ENCODE measurements around the gene IER5L.
A peak's percentile ranks its signal among the peaks of the same experiment; 100 is the strongest.
"Not testable (repeated sequence)": the region's sequence is repeated elsewhere in the genome, so short reads cannot be mapped to it uniquely, and the experiment has no call there.

IER5L gene

DNA sequence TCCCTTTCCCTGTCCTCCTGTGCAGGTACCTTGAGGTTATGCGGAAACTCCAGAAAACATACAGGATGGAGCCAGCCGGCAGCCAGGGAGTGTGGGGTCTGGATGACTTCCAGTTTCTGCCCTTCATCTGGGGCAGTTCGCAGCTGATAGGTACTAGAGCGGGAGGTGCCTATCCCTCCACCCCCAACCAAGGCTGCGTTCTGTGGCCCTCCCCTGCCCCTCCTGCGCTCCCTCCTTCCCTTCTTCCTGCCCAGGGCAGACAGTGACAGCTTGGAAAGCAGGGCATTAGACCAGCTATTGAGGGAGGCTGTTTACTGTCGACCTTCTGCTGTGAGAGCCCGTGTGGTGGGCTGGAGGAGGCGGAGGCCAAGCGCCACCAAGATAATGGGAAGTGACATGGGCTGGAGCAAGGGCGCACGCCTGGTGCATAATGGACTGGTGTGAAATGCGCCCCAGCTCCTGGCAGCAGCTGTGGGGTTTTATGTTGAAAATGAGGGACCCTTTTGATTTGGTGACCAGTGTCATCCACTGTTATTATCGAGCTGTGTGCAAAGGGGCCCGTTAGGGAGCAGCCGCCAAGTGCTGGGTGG, 41.5 kb downstream of the IER5L start:
- in situ Hi-C loops (cut with HindIII; ENCODE audit: low pct_unique_long_range_greater_than_20kb, low sequenced_read_pairs), result no loop called here
- no peak for TF ChIP-seq JUND (IDR thresholded peaks at IDR 0.05; ENCODE audit: low read depth)
- DNase-seq (ENCODE audit: low read depth in 1 of 2, low spot score in 1 of 2), result no peak

- in situ Hi-C loops (cut with HindIII; ENCODE audit: low pct_unique_long_range_greater_than_20kb, low sequenced_read_pairs), result no loop called here
- DNase-seq (ENCODE audit: low read depth in 1 of 2, low spot score in 1 of 2), result no peak
- no peak for TF ChIP-seq JUND (IDR thresholded peaks at IDR 0.05; ENCODE audit: low read depth)
Measured at GRCh38 chr9:129135476-129135875, 42.6 kb downstream of the IER5L start.

DNA sequence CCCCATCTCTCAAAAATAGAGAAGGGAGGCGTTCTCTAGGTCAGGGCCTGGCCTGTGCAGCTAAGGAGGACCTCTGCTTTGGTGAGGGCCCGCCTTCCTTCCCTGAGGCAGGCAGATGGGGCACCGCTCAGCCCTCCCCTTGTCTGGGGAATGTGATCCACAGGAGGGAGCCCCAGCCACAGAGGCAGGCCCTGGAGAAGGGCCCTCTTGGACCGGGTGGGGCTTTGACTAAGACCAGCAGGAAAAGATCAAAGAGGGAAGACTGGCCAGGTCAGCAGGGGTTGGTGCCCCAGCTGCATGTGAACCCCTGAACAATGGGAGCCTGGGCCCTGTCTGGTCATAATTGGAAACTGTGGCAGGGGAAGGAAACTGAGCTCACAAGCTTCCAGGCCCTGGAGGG, 45.0 kb downstream of the IER5L start:
- TF ChIP-seq JUND (IDR thresholded peaks at IDR 0.05; ENCODE audit: low read depth), result no peak
- in situ Hi-C loops (cut with HindIII; ENCODE audit: low pct_unique_long_range_greater_than_20kb, low sequenced_read_pairs), result no loop called here
- DNase-seq (ENCODE audit: low read depth in 1 of 2, low spot score in 1 of 2), result no peak

- peak; percentile 80 to 87 for DNase-seq (ENCODE audit: low read depth in 1 of 2, low spot score in 1 of 2)
- TF ChIP-seq JUND (IDR thresholded peaks at IDR 0.05; ENCODE audit: low read depth), result no peak
- in situ Hi-C loops (cut with HindIII; ENCODE audit: low pct_unique_long_range_greater_than_20kb, low sequenced_read_pairs), result no loop called here
Measured at GRCh38 chr9:129131300-129132145, 46.5 kb downstream of the IER5L start.

DNA sequence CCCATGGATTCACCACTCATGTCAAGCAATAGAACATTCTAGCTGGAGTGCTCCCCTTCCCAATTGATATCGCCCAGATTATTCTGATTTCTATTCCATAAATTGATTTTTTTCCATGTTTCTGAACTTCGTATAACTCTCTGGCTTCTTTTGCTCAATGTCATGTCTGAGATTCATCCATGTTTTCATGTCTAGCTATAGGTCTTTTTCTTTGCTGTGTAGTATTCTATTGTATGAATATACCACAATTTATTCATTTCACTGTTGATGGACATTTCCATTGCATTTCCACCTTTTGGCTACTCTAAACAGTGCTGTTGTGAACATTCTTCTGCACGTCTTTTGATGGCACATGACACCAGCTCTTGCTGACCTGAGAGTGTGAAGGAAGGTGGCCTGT, 47.3 kb downstream of the IER5L start:
- no peak for DNase-seq (ENCODE audit: low read depth in 1 of 2, low spot score in 1 of 2)
- in situ Hi-C loops (cut with HindIII; ENCODE audit: low pct_unique_long_range_greater_than_20kb, low sequenced_read_pairs), result no loop called here
- no peak for TF ChIP-seq JUND (IDR thresholded peaks at IDR 0.05; ENCODE audit: low read depth)

DNA sequence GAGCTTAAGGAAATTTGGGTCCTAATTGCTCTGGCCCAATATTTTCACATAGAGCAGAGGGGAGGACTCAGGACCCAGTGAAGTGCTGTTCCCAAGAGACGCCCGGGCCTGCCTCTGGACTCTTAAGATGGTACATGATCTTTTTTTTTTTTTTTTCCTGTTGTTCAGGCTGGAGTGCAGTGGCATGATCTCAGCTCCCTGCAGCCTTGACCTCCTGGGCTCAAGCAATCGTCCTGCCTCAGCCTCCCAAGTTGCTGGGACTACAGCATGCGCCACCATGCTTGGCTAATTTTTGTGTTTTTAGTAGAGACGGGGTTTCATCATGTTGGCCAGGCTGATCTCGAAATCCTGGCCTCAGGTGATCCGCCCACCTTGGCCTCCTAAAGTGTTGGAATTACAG, 47.8 kb downstream of the IER5L start:
- DNase-seq (ENCODE audit: low read depth in 1 of 2, low spot score in 1 of 2), result not testable (repeated sequence)

GRCh38 chr9:129128689-129129088, 49.4 kb downstream of the IER5L start:
- no peak for DNase-seq (ENCODE audit: low read depth in 1 of 2, low spot score in 1 of 2)
- in situ Hi-C loops (cut with HindIII; ENCODE audit: low pct_unique_long_range_greater_than_20kb, low sequenced_read_pairs), result no loop called here
- no peak for TF ChIP-seq JUND (IDR thresholded peaks at IDR 0.05; ENCODE audit: low read depth)

More for the DNA sequence above, 47.8 kb downstream of the IER5L start:
- in situ Hi-C loops (cut with HindIII; ENCODE audit: low pct_unique_long_range_greater_than_20kb, low sequenced_read_pairs), result not testable (repeated sequence)

DNA sequence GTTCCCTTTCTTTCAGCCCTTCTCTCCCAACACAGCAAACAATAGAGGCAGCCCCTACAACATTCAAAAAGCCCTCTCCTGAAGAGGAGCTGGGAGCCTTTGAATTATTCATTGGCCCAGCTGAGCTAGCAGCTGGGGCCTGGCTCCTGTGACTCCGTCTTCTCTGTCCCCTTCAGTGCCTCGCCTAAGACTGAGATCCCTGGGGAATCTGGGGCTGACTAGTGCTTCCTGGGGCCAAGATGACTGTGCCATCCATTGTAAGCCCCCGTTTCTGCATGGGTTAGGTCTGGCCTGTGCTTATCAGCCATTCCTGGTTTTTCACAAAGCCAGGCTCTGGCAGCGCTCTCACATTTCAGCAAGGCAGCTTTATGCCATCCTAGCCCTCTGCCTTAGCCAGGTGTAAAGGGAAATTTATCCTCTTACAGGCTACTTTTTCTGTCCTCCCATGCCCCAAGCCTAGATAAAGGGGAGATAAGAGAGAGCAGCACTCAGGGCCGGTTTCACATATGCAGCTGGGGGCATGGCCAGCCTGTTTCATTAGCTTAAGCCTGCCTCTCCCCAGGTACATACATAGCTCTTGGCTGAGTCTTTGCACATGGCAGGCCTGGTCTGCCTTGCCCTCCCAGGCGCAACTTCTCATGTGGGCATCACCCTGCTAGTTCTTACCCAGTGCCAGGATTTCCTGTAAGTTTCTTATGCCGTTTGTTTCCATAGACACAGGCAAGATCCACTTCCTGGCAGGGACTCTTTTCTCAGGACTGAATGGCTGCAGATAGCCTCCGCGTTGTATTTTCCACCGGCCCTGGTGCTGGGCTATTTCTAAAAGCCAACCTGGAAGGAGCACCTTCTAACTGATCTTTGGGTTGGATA, 51.1 kb downstream of the IER5L start:
- no peak for DNase-seq (ENCODE audit: low read depth in 1 of 2, low spot score in 1 of 2)
- TF ChIP-seq JUND (IDR thresholded peaks at IDR 0.05; ENCODE audit: low read depth), result no peak
- in situ Hi-C loops (cut with HindIII; ENCODE audit: low pct_unique_long_range_greater_than_20kb, low sequenced_read_pairs), result no loop called here

Data from T47D (cell line).